MM.1S (cell line): ENCODE data around the gene SNX25.

Source experiments
- EZH2 ChIP-seq: fragments of 300-600 bp; sonication (generic); optimal IDR thresholded peaks from 2 replicates; pipeline ENCODE3; 2017; ENCODE audit warnings: low read depth, mild to moderate bottlenecking, antibody characterized with exemption, low read length, mixed read lengths
- EZH2phosphoT487 ChIP-seq: fragments of 300-600 bp; sonication (generic); IDR thresholded peaks from 2 replicates; pipeline ENCODE4 v1.6.1; 2018; ENCODE audit warnings: antibody characterized with exemption, low read length
- TF ChIP-seq, protein P1 (sequence below): fragments of 300-600 bp; sonication (generic); IDR thresholded peaks from 2 replicates; pipeline ENCODE4 v1.5.1; 2016; ENCODE audit warnings: antibody characterized with exemption, low read length, mixed read lengths

DNA sequence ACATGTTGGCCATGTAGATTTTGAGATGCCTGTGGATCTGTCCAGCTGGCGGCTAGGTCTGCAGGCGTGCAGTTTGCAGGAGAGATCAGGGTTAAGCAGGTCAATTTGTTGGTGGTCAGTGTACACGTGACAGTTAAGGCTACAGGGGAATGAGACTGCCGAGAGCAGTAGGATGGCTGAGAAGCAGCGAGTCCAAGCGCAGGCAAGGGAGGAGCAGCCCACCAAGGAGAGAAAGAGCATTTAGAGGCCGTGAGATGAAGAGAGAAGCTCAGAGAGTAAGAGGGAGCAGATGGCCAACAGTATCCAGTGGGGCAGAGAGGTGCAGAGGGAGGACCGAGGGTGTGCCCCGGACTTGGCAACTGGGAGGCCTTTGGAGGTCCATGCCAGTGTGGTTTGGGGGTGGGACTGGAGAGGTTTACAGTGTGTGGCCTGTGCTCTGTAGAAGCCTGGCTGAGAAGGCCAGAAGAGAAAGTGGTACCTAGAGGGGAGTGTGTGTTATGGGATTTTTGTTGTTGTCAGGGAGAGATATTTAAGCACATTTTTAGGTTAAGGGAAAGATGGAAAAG, 18.4 kb downstream of the SNX25 start:
- TF ChIP-seq EZH2phosphoT487 (no peak), EZH2 (no peak)
- TF ChIP-seq, protein P1, sequence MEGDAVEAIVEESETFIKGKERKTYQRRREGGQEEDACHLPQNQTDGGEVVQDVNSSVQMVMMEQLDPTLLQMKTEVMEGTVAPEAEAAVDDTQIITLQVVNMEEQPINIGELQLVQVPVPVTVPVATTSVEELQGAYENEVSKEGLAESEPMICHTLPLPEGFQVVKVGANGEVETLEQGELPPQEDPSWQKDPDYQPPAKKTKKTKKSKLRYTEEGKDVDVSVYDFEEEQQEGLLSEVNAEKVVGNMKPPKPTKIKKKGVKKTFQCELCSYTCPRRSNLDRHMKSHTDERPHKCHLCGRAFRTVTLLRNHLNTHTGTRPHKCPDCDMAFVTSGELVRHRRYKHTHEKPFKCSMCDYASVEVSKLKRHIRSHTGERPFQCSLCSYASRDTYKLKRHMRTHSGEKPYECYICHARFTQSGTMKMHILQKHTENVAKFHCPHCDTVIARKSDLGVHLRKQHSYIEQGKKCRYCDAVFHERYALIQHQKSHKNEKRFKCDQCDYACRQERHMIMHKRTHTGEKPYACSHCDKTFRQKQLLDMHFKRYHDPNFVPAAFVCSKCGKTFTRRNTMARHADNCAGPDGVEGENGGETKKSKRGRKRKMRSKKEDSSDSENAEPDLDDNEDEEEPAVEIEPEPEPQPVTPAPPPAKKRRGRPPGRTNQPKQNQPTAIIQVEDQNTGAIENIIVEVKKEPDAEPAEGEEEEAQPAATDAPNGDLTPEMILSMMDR, result no peak
